ENCODE results near the gene DHX32. TPM values are rescaled to one million over a fixed set of nuclear protein-coding genes. Genes with fewer than 3 reads are reported as not detected.

The DHX32 gene
- total RNA-seq, 1 donor from 2014 or later, result 39.4 TPM

DNA sequence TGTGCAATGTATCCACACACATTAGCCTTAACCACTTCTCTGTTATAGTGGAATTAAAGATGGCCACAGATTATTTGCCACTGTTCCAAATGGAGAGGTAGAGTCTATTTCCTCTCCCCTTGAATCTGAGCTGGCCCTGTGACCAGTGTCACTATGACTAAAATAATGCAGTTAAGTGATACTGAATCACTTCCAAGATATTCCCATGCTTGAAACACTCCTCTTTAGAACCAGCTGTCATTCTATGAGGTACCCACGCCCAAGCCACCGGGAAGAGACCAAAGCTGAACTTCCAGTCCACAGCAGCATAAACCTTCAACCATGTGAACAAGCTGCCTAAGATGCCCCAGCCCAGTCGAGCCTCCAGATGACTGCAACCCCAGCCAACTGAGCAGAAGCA lies 2.1 kb upstream of the DHX32 start:
- no peak overlapping the region for H3K27ac ChIP-seq (ENCODE audit: low read depth, low read length)
- DNase-seq (ENCODE audit: low read depth) (no peak), FAIRE-seq (no peak)
- H3K9me3 ChIP-seq (ENCODE audit: insufficient read depth, low read depth, low read length), result no peaks in the 10 kb centered on the region
- H3K4me3 ChIP-seq (ENCODE audit: insufficient read depth, low read depth, low read length), result no peak overlapping the region
- TF ChIP-seq, protein P1, sequence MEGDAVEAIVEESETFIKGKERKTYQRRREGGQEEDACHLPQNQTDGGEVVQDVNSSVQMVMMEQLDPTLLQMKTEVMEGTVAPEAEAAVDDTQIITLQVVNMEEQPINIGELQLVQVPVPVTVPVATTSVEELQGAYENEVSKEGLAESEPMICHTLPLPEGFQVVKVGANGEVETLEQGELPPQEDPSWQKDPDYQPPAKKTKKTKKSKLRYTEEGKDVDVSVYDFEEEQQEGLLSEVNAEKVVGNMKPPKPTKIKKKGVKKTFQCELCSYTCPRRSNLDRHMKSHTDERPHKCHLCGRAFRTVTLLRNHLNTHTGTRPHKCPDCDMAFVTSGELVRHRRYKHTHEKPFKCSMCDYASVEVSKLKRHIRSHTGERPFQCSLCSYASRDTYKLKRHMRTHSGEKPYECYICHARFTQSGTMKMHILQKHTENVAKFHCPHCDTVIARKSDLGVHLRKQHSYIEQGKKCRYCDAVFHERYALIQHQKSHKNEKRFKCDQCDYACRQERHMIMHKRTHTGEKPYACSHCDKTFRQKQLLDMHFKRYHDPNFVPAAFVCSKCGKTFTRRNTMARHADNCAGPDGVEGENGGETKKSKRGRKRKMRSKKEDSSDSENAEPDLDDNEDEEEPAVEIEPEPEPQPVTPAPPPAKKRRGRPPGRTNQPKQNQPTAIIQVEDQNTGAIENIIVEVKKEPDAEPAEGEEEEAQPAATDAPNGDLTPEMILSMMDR (IDR thresholded peaks at IDR 0.05; ENCODE audit: insufficient read depth, low read depth, low read length), result no peak
- no peak for TF ChIP-seq EZH2 (IDR thresholded peaks at IDR 0.05; ENCODE audit: insufficient read depth, low read length)
- H2AFZ ChIP-seq (ENCODE audit: low read depth, low read length), result no peak overlapping the region
- H3K27me3 Mint-ChIP-seq (ENCODE audit: low read depth, unreplicated experiment), result no peaks in the 10 kb centered on the region
- H3K36me3 ChIP-seq (ENCODE audit: insufficient read depth, low read length), result no peaks in the 10 kb centered on the region
- peaks cover 23% of the 10 kb centered on the region for H3K4me1 Mint-ChIP-seq (ENCODE audit: low read depth, unreplicated experiment)
- H3K36me3 Mint-ChIP-seq (ENCODE audit: low read depth, unreplicated experiment), result peaks cover 2% of the 10 kb centered on the region
- peaks cover 4% of the 10 kb centered on the region for H4K20me1 ChIP-seq (ENCODE audit: insufficient read depth, low read length)
- peaks cover 11% of the 10 kb centered on the region for H3K79me2 ChIP-seq (ENCODE audit: insufficient read depth, low read length)
- H3K4me1 ChIP-seq (ENCODE audit: insufficient read depth, low read length), result peaks cover 13% of the 10 kb centered on the region
- H3K27ac Mint-ChIP-seq (ENCODE audit: unreplicated experiment), result no peak overlapping the region
- no peak overlapping the region for H3K4me3 Mint-ChIP-seq (ENCODE audit: unreplicated experiment)
- no peaks in the 10 kb centered on the region for H3K9me3 Mint-ChIP-seq (ENCODE audit: unreplicated experiment)
- H3K4me2 ChIP-seq (ENCODE audit: low read length), result no peak overlapping the region
- H3K27me3 ChIP-seq (ENCODE audit: insufficient read depth, low read length), result no peaks in the 10 kb centered on the region
- no peak overlapping the region for H3K9ac ChIP-seq (ENCODE audit: low read length)

DNA sequence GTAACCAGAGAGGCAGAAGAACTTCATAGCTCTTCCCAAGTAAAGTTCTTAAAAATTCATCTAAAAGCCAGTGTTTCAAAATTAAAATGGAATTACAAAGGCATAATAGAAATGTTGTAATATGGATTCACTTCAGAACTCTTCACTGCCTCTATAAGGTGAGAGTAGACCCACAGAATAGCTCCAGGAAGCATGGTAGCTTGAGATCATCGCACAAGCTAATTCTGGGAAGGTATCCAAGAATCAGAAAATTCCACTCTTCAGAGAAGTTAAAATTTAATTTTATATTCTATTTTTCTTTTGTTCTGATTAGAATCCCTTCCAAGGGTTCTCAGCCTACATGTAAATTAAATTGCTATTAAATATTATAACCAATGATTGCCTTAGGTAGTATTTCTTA lies 1.5 kb upstream of the DHX32 start:
- Mint-ChIP-seq H3K9me3 (ENCODE audit: unreplicated experiment) (no peaks in the 10 kb centered on the region), H3K4me1 (ENCODE audit: low read depth, unreplicated experiment) (peaks cover 23% of the 10 kb centered on the region), H3K36me3 (ENCODE audit: low read depth, unreplicated experiment) (peaks cover 2% of the 10 kb centered on the region), H3K27me3 (ENCODE audit: low read depth, unreplicated experiment) (no peaks in the 10 kb centered on the region), H3K27ac (ENCODE audit: unreplicated experiment) (no peak overlapping the region), H3K4me3 (ENCODE audit: unreplicated experiment) (no peak overlapping the region)
- no peak for TF ChIP-seq EZH2 (IDR thresholded peaks at IDR 0.05; ENCODE audit: insufficient read depth, low read length)
- TF ChIP-seq, protein P1 (IDR thresholded peaks at IDR 0.05; ENCODE audit: insufficient read depth, low read depth, low read length), result no peak
- DNase-seq (ENCODE audit: low read depth), result peak; percentile 32
- FAIRE-seq, result no peak
- Histone ChIP-seq H3K27me3 (ENCODE audit: insufficient read depth, low read length) (no peaks in the 10 kb centered on the region), H4K20me1 (ENCODE audit: insufficient read depth, low read length) (peaks cover 4% of the 10 kb centered on the region), H3K4me1 (ENCODE audit: insufficient read depth, low read length) (peaks cover 13% of the 10 kb centered on the region), H2AFZ (ENCODE audit: low read depth, low read length) (no peak overlapping the region), H3K9ac (ENCODE audit: low read length) (no peak overlapping the region), H3K4me2 (ENCODE audit: low read length) (no peak overlapping the region), H3K36me3 (ENCODE audit: insufficient read depth, low read length) (no peaks in the 10 kb centered on the region), H3K27ac (ENCODE audit: low read depth, low read length) (no peak overlapping the region), H3K9me3 (ENCODE audit: insufficient read depth, low read depth, low read length) (no peaks in the 10 kb centered on the region), H3K79me2 (ENCODE audit: insufficient read depth, low read length) (peaks cover 11% of the 10 kb centered on the region), H3K4me3 (ENCODE audit: insufficient read depth, low read depth, low read length) (no peak overlapping the region)

DNA sequence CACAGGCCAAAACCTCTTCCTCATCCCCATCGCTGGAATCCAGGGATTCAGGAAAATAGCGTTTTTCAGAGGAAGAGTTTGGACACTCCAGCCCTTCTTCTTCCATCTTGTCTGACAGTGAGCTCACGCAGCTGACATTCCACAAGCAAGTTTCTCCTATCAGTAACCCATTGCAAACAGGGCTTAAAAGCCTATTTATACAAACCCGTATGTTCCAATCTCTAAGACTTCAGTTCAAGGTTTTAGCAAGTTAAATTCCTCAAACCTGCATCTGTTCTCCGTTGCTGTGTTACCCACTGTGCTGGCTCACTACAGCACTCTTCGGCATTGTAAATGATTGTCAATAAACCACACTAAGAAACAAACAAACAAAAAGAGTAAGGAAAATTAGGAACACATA lies 373 bp downstream of the DHX32 start:
- FAIRE-seq (peak; percentile 17), DNase-seq (ENCODE audit: low read depth) (no peak)
- Mint-ChIP-seq H3K36me3 (ENCODE audit: low read depth, unreplicated experiment) (peaks cover 13% of the 10 kb centered on the region), H3K4me1 (ENCODE audit: low read depth, unreplicated experiment) (peaks cover 23% of the 10 kb centered on the region), H3K9me3 (ENCODE audit: unreplicated experiment) (peaks cover 5% of the 10 kb centered on the region), H3K4me3 (ENCODE audit: unreplicated experiment) (peak overlapping the region; percentile 47), H3K27ac (ENCODE audit: unreplicated experiment) (peak overlapping the region; percentile 70), H3K27me3 (ENCODE audit: low read depth, unreplicated experiment) (no peaks in the 10 kb centered on the region)
- H3K4me2 ChIP-seq (ENCODE audit: low read length), result no peak overlapping the region
- no peak overlapping the region for H3K27ac ChIP-seq (ENCODE audit: low read depth, low read length)
- no peaks in the 10 kb centered on the region for H3K27me3 ChIP-seq (ENCODE audit: insufficient read depth, low read length)
- H3K4me1 ChIP-seq (ENCODE audit: insufficient read depth, low read length), result peaks cover 13% of the 10 kb centered on the region
- TF ChIP-seq, protein P1 (IDR thresholded peaks at IDR 0.05; ENCODE audit: insufficient read depth, low read depth, low read length), result no peak
- no peak for TF ChIP-seq EZH2 (IDR thresholded peaks at IDR 0.05; ENCODE audit: insufficient read depth, low read length)
- no peaks in the 10 kb centered on the region for H4K20me1 ChIP-seq (ENCODE audit: insufficient read depth, low read length)
- no peaks in the 10 kb centered on the region for H3K36me3 ChIP-seq (ENCODE audit: insufficient read depth, low read length)
- peaks cover 9% of the 10 kb centered on the region for H3K79me2 ChIP-seq (ENCODE audit: insufficient read depth, low read length)
- no peak overlapping the region for H3K9ac ChIP-seq (ENCODE audit: low read length)
- H3K4me3 ChIP-seq (ENCODE audit: insufficient read depth, low read depth, low read length), result no peak overlapping the region
- no peaks in the 10 kb centered on the region for H3K9me3 ChIP-seq (ENCODE audit: insufficient read depth, low read depth, low read length)
- no peak overlapping the region for H2AFZ ChIP-seq (ENCODE audit: low read depth, low read length)
